ENCODE measurements around the gene CCL2.

- TF ChIP-seq EZH2 (IDR thresholded peaks at IDR 0.05; ENCODE audit: low read length, unreplicated experiment) = no peak
- TF ChIP-seq, protein P1, sequence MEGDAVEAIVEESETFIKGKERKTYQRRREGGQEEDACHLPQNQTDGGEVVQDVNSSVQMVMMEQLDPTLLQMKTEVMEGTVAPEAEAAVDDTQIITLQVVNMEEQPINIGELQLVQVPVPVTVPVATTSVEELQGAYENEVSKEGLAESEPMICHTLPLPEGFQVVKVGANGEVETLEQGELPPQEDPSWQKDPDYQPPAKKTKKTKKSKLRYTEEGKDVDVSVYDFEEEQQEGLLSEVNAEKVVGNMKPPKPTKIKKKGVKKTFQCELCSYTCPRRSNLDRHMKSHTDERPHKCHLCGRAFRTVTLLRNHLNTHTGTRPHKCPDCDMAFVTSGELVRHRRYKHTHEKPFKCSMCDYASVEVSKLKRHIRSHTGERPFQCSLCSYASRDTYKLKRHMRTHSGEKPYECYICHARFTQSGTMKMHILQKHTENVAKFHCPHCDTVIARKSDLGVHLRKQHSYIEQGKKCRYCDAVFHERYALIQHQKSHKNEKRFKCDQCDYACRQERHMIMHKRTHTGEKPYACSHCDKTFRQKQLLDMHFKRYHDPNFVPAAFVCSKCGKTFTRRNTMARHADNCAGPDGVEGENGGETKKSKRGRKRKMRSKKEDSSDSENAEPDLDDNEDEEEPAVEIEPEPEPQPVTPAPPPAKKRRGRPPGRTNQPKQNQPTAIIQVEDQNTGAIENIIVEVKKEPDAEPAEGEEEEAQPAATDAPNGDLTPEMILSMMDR (conservative IDR thresholded peaks at IDR 0.05; ENCODE audit: low read depth, low read length) = no peak
Measured at GRCh38 chr17:34287875-34288274, 32.8 kb downstream of the CCL2 start.

Measured in PC-3 (cell line).